GM21576 (cell line): Measurements from ENCODE around the gene SEMA6A.
"Not testable (repeated sequence)": the region's sequence is repeated elsewhere in the genome, so short reads cannot be mapped to it uniquely, and the experiment has no call there.

Source experiments
- ATAC-seq: cut with Tn5 transposase; IDR thresholded peaks from one replicate; pipeline ENCODE4 v1.9.1; 2021; ENCODE audit warnings: mild to moderate bottlenecking, moderate library complexity; ENCODE audit not compliant: unreplicated experiment

Gene SEMA6A

GRCh38 chr5:116553366-116553765 lies 21.3 kb downstream of the SEMA6A start:
- ATAC-seq: no peak

GRCh38 chr5:116550082-116550481 lies 24.5 kb downstream of the SEMA6A start:
- no peak for ATAC-seq

GRCh38 chr5:116546743-116547124 lies 27.9 kb downstream of the SEMA6A start:
- no peak for ATAC-seq

- no peak for ATAC-seq
Observed at GRCh38 chr5:116546033-116546742, 28.4 kb downstream of the SEMA6A start.

GRCh38 chr5:116545465-116545864 lies 29.2 kb downstream of the SEMA6A start:
- ATAC-seq: not testable (repeated sequence)

GRCh38 chr5:116544531-116545241 lies 29.9 kb downstream of the SEMA6A start:
- no peak for ATAC-seq

- no peak for ATAC-seq
Observed at GRCh38 chr5:116543501-116543900, 31.1 kb downstream of the SEMA6A start.

- ATAC-seq: no peak
Observed at GRCh38 chr5:116542619-116543018, 32.0 kb downstream of the SEMA6A start.

GRCh38 chr5:116539222-116539621 lies 35.4 kb downstream of the SEMA6A start:
- no peak for ATAC-seq

- ATAC-seq: no peak
Observed at GRCh38 chr5:116536316-116537083, 38.1 kb downstream of the SEMA6A start.

GRCh38 chr5:116534964-116535651 lies 39.5 kb downstream of the SEMA6A start:
- no peak for ATAC-seq

GRCh38 chr5:116532762-116533525 lies 41.7 kb downstream of the SEMA6A start:
- no peak for ATAC-seq

- no peak for ATAC-seq
Observed at GRCh38 chr5:116531635-116532034, 43.0 kb downstream of the SEMA6A start.

GRCh38 chr5:116531117-116531516 lies 43.5 kb downstream of the SEMA6A start:
- ATAC-seq: no peak

- ATAC-seq: no peak
Observed at GRCh38 chr5:116530276-116530675, 44.3 kb downstream of the SEMA6A start.

- no peak for ATAC-seq
Observed at GRCh38 chr5:116529615-116530014, 45.0 kb downstream of the SEMA6A start.

GRCh38 chr5:116528519-116529234 lies 45.9 kb downstream of the SEMA6A start:
- ATAC-seq: no peak

GRCh38 chr5:116527582-116527981 lies 47.0 kb downstream of the SEMA6A start:
- ATAC-seq: no peak

GRCh38 chr5:116525674-116526073 lies 48.9 kb downstream of the SEMA6A start:
- no peak for ATAC-seq

- ATAC-seq: no peak
Observed at GRCh38 chr5:116524966-116525365, 49.7 kb downstream of the SEMA6A start.
